ENCODE measurements around the gene HECW1. TPM values are rescaled to one million over a fixed set of nuclear protein-coding genes. Genes with fewer than 3 reads are reported as not detected.

The HECW1 gene
- total and polyA plus RNA-seq, 2 donors (not counting 1 experiment from before 2014, with no cell fraction given), result not detected

- POLR2A ChIA-PET, result no interaction called here
- Histone ChIP-seq H3K4me3 (ENCODE audit: control extremely low read depth in 1 of 5, extremely low read depth in 1 of 5, insufficient read depth in 1 of 5, low read depth in 2 of 5, low read length in 4 of 5) (no peak overlapping the region), H2AFZ (ENCODE audit: insufficient read depth, low read depth, low read length, poor library complexity, severe bottlenecking) (no peak overlapping the region), H3K9ac (ENCODE audit: low read length) (no peak overlapping the region), H3K9me3 (ENCODE audit: control extremely low read depth in 1 of 3, control insufficient read depth in 2 of 3, insufficient read depth in 1 of 3, low read length in 2 of 3) (no peaks in the 10 kb centered on the region), H3K36me3 (replicated peaks in 1 of 2; ENCODE audit: control extremely low read depth in 1 of 2, control insufficient read depth in 1 of 2, extremely low read depth in 1 of 2, insufficient read depth in 2 of 2, low read length in 1 of 2) (no peaks in the 10 kb centered on the region), H3K4me1 (ENCODE audit: control insufficient read depth in 2 of 2, insufficient read depth in 2 of 2, low read length in 2 of 2) (no peaks in the 10 kb centered on the region), H3K4me2 (replicated peaks; ENCODE audit: low read depth, low read length, poor library complexity, severe bottlenecking) (no peak overlapping the region), H3K27me3 (replicated peaks in 1 of 4; ENCODE audit: control extremely low read depth in 1 of 4, control insufficient read depth in 3 of 4, insufficient read depth in 4 of 4, low read length in 3 of 4) (no peaks in the 10 kb centered on the region), H3K79me2 (ENCODE audit: control insufficient read depth, insufficient read depth, low read length) (no peaks in the 10 kb centered on the region), H3K27ac (ENCODE audit: low read length in 2 of 2) (no peak overlapping the region), H4K20me1 (ENCODE audit: control insufficient read depth, insufficient read depth, low read length, poor library complexity, severe bottlenecking) (no peaks in the 10 kb centered on the region)
- TF ChIP-seq EZH2 (IDR thresholded peaks at IDR 0.05; ENCODE audit: borderline replicate concordance, insufficient read depth, low read depth, low read length, poor library complexity, severe bottlenecking), result no peak
- TF ChIP-seq, protein P1, sequence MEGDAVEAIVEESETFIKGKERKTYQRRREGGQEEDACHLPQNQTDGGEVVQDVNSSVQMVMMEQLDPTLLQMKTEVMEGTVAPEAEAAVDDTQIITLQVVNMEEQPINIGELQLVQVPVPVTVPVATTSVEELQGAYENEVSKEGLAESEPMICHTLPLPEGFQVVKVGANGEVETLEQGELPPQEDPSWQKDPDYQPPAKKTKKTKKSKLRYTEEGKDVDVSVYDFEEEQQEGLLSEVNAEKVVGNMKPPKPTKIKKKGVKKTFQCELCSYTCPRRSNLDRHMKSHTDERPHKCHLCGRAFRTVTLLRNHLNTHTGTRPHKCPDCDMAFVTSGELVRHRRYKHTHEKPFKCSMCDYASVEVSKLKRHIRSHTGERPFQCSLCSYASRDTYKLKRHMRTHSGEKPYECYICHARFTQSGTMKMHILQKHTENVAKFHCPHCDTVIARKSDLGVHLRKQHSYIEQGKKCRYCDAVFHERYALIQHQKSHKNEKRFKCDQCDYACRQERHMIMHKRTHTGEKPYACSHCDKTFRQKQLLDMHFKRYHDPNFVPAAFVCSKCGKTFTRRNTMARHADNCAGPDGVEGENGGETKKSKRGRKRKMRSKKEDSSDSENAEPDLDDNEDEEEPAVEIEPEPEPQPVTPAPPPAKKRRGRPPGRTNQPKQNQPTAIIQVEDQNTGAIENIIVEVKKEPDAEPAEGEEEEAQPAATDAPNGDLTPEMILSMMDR (IDR thresholded peaks at IDR 0.05), result no peak
- CTCF ChIA-PET, result interaction anchor here (1.1 kb wide), 1 partner anchor 9 kb away, joined by 3 read pairs; no protein-coding TSS in a partner anchor
- H3K9me3 Mint-ChIP-seq (ENCODE audit: insufficient read depth), result no peaks in the 10 kb centered on the region
- no peaks in the 10 kb centered on the region for H3K4me1 Mint-ChIP-seq
- intact Hi-C loops (cut with micrococcal nuclease), result no loop called here
- H3K27ac Mint-ChIP-seq, result no peak overlapping the region
- no peak overlapping the region for H3K4me3 Mint-ChIP-seq
- WGBS (ENCODE audit: insufficient coverage), result 87% methylated on average over 9 of the region's 9 CpGs
- ATAC-seq (ENCODE audit: low read depth), result no peak
- H3K27me3 Mint-ChIP-seq, result peaks cover 29% of the 10 kb centered on the region
- DNase-seq, result no peak
Measured at GRCh38 chr7:43537765-43538403, 425.4 kb downstream of the HECW1 start.

- WGBS (ENCODE audit: insufficient coverage), result no CpG with 5 or more reads among the region's 4 CpGs
- Mint-ChIP-seq H3K4me1 (no peaks in the 10 kb centered on the region), H3K27ac (no peak overlapping the region), H3K4me3 (no peak overlapping the region), H3K9me3 (ENCODE audit: insufficient read depth) (no peaks in the 10 kb centered on the region), H3K27me3 (peaks cover 29% of the 10 kb centered on the region)
- Histone ChIP-seq H3K4me1 (ENCODE audit: control insufficient read depth in 2 of 2, insufficient read depth in 2 of 2, low read length in 2 of 2) (no peaks in the 10 kb centered on the region), H3K9me3 (ENCODE audit: control extremely low read depth in 1 of 3, control insufficient read depth in 2 of 3, insufficient read depth in 1 of 3, low read length in 2 of 3) (no peaks in the 10 kb centered on the region), H3K9ac (ENCODE audit: low read length) (no peak overlapping the region), H2AFZ (ENCODE audit: insufficient read depth, low read depth, low read length, poor library complexity, severe bottlenecking) (no peak overlapping the region), H3K36me3 (replicated peaks in 1 of 2; ENCODE audit: control extremely low read depth in 1 of 2, control insufficient read depth in 1 of 2, extremely low read depth in 1 of 2, insufficient read depth in 2 of 2, low read length in 1 of 2) (no peaks in the 10 kb centered on the region), H3K4me3 (ENCODE audit: control extremely low read depth in 1 of 5, extremely low read depth in 1 of 5, insufficient read depth in 1 of 5, low read depth in 2 of 5, low read length in 4 of 5) (no peak overlapping the region), H3K27ac (ENCODE audit: low read length in 2 of 2) (no peak overlapping the region), H4K20me1 (ENCODE audit: control insufficient read depth, insufficient read depth, low read length, poor library complexity, severe bottlenecking) (no peaks in the 10 kb centered on the region), H3K79me2 (ENCODE audit: control insufficient read depth, insufficient read depth, low read length) (no peaks in the 10 kb centered on the region), H3K27me3 (replicated peaks in 1 of 4; ENCODE audit: control extremely low read depth in 1 of 4, control insufficient read depth in 3 of 4, insufficient read depth in 4 of 4, low read length in 3 of 4) (no peaks in the 10 kb centered on the region), H3K4me2 (replicated peaks; ENCODE audit: low read depth, low read length, poor library complexity, severe bottlenecking) (no peak overlapping the region)
- ATAC-seq (ENCODE audit: low read depth), result no peak
- ChIA-PET POLR2A (no interaction called here), CTCF (no interaction called here)
- no peak for DNase-seq
- intact Hi-C loops (cut with micrococcal nuclease), result no loop called here
- TF ChIP-seq, protein P1 (IDR thresholded peaks at IDR 0.05), result no peak
Measured at GRCh38 chr7:43538404-43538771, 425.9 kb downstream of the HECW1 start.

Data from B cell (primary cell).